Forelimb muscle (tissue), 1 donor: ENCODE measurements around the gene SULF2. TPM values are rescaled to one million over a fixed set of nuclear protein-coding genes. Genes with fewer than 3 reads are reported as not detected.
"Not testable (repeated sequence)": the region's sequence is repeated elsewhere in the genome, so short reads cannot be mapped to it uniquely, and the experiment has no call there.

Experiments used
- DNase-seq: peaks from one replicate; pipeline ENCODE4 v3.0.0-alpha.2; 2013; ENCODE audit warnings: low read depth
- polyA plus RNA-seq: library from polyadenylated mRNA; unstranded; fragments of 120-200 nt; gene quantifications from one replicate; pipeline ENCODE4 v1.2.1, GENCODE V29; 2013; ENCODE audit not compliant: insufficient read length

Gene SULF2
- polyA plus RNA-seq, 1 donor, result 43.6 TPM

GRCh38 chr20:47804972-47805371 is 19.7 kb upstream of the SULF2 start:
- DNase-seq, result not testable (repeated sequence)

- DNase-seq, result not testable (repeated sequence)
Measured at GRCh38 chr20:47804224-47804825, 19.0 kb upstream of the SULF2 start.

- no peak for DNase-seq
Measured at GRCh38 chr20:47802975-47803374, 17.7 kb upstream of the SULF2 start.

- DNase-seq, result no peak
Measured at GRCh38 chr20:47802226-47802920, 17.1 kb upstream of the SULF2 start.

GRCh38 chr20:47801759-47802158 is 16.5 kb upstream of the SULF2 start:
- DNase-seq, result no peak

- no peak for DNase-seq
Measured at GRCh38 chr20:47801079-47801478, 15.8 kb upstream of the SULF2 start.

- no peak for DNase-seq
Measured at GRCh38 chr20:47800623-47801022, 15.3 kb upstream of the SULF2 start.

GRCh38 chr20:47799116-47799715 is 13.9 kb upstream of the SULF2 start:
- DNase-seq, result no peak

- DNase-seq, result no peak
Measured at GRCh38 chr20:47796971-47797370, 11.7 kb upstream of the SULF2 start.

GRCh38 chr20:47795214-47795907 is 10.1 kb upstream of the SULF2 start:
- DNase-seq, result no peak

- DNase-seq, result not testable (repeated sequence)
Measured at GRCh38 chr20:47794264-47794663, 9.0 kb upstream of the SULF2 start.

GRCh38 chr20:47792021-47792618 is 6.8 kb upstream of the SULF2 start:
- no peak for DNase-seq

GRCh38 chr20:47791084-47791599 is 5.9 kb upstream of the SULF2 start:
- DNase-seq, result no peak

- DNase-seq, result no peak
Measured at GRCh38 chr20:47790580-47790965, 5.3 kb upstream of the SULF2 start.

- DNase-seq, result no peak
Measured at GRCh38 chr20:47789764-47790579, 4.7 kb upstream of the SULF2 start.

- DNase-seq, result no peak
Measured at GRCh38 chr20:47789081-47789763, 3.9 kb upstream of the SULF2 start.

- DNase-seq, result no peak
Measured at GRCh38 chr20:47788741-47789080, 3.4 kb upstream of the SULF2 start.

- no peak for DNase-seq
Measured at GRCh38 chr20:47786765-47787107, 1.5 kb upstream of the SULF2 start.

GRCh38 chr20:47785854-47786764 is 828 bp upstream of the SULF2 start:
- DNase-seq, result peak; percentile 75
